Left lung (tissue), 10 donors: ENCODE results near the gene NFATC1. TPM values are rescaled to one million over a fixed set of nuclear protein-coding genes. Genes with fewer than 3 reads are reported as not detected.
A peak's percentile ranks its signal among the peaks of the same experiment; 100 is the strongest.

Source experiments
- ATAC-seq: fragments of 200-7000 bp; cut with Tn5 transposase; one replicate; pipeline ENCODE4 v1.9.1; 2020; ENCODE audit warnings: moderate library complexity
- DNase-seq, 4 donors: peaks; one replicate each; pipeline ENCODE4 v3.0.0-alpha.2; 2013 to 2020
- H3K27ac ChIP-seq, 2 donors: fragments of 200-600 bp; sonication (generic) in 1 of 2; one replicate each; pipeline versions ENCODE4 v1.5.0 to v1.8.0; 2020 to 2021
- H3K27me3 ChIP-seq, 2 donors: fragments of 200-600 bp; sonication (generic) in 1 of 2; one replicate each; pipeline versions ENCODE4 v1.5.0 to v1.8.0; 2020 to 2021
- H3K36me3 ChIP-seq, 2 donors: fragments of 200-600 bp; sonication (generic) in 1 of 2; one replicate each; pipeline versions ENCODE4 v1.5.0 to v1.8.0; 2020 to 2021
- H3K4me1 ChIP-seq, 2 donors: fragments of 200-600 bp; one replicate each; pipeline ENCODE4 v1.8.0; 2021
- H3K4me3 ChIP-seq, 2 donors: fragments of 200-600 bp; sonication (generic) in 1 of 2; one replicate each; pipeline versions ENCODE4 v1.5.0 to v1.8.0; 2020 to 2021; ENCODE audit warnings: mild to moderate bottlenecking in 1 of 2
- H3K9me3 ChIP-seq, 2 donors: fragments of 200-600 bp; sonication (generic) in 1 of 2; one replicate each; pipeline versions ENCODE4 v1.5.0 to v1.8.0; 2020 to 2021
- CTCF ChIP-seq, 2 donors: fragments of 200-600 bp; sonication (generic) in 1 of 2; IDR thresholded peaks; one replicate each; pipeline versions ENCODE4 v1.5.0 to v1.8.0; 2021; ENCODE audit warnings: antibody characterized with exemption in 2 of 2
- intact Hi-C, 2 donors: fragments of 100-400 bp; cut with DNase I; formaldehyde crosslinking; loops; one replicate each; pipeline versions ENCODE4 v1.11.2 to v1.14.2; 2022
- polyA plus RNA-seq, 6 donors: library from polyadenylated mRNA; unstranded; fragments of 120-200 nt; gene quantifications; one replicate each; pipeline ENCODE4 v1.2.1, GENCODE V29; 2013; ENCODE audit not compliant: insufficient read length in 6 of 6
- total RNA-seq, 2 donors: library from RNA; stranded (reverse); fragmentation: NEBNext Ultra II Directional; extraction: Animal tissue kit (Norgen Biotek cat#: 25700); gene quantifications; one replicate each; pipeline ENCODE4 v1.2.1, GENCODE V29; 2021
- donor health status: DM: no; HTN: yes; CAD: no.
- donor health status: DM: no; HTN: no; CAD: no.

NFATC1 gene
- total and polyA plus RNA-seq, 8 donors, result 6.5 to 17.1 (median 8.0) TPM

- peak overlapping the region in 1 of 2 donors; percentile 78 for H3K27ac ChIP-seq
- intact Hi-C loops, result no loop called here
- TF ChIP-seq CTCF (IDR thresholded peaks at IDR 0.05), result no peak
Measured at GRCh38 chr18:79460481-79461300, 65.0 kb downstream of the NFATC1 start.

GRCh38 chr18:79461627-79462026 is 65.9 kb downstream of the NFATC1 start:
- Histone ChIP-seq H3K36me3 (peaks cover 0 to 36% of the 10 kb centered on the region in 2 donors), H3K4me3 (no peak overlapping the region), H3K4me1 (peaks cover 0 to 22% of the 10 kb centered on the region in 2 donors), H3K9me3 (no peaks in the 10 kb centered on the region), H3K27ac (no peak overlapping the region), H3K27me3 (no peaks in the 10 kb centered on the region)
- intact Hi-C loops, result no loop called here
- ATAC-seq (no peak), DNase-seq (peak in 1 of 4 donors; percentile 82)
- no peak for TF ChIP-seq CTCF (IDR thresholded peaks at IDR 0.05)

More at GRCh38 chr18:79460481-79461300, 65.0 kb downstream of the NFATC1 start:
- Histone ChIP-seq H3K4me1 (peaks cover 0 to 22% of the 10 kb centered on the region in 2 donors), H3K27me3 (no peaks in the 10 kb centered on the region), H3K36me3 (peaks cover 0 to 43% of the 10 kb centered on the region in 2 donors), H3K9me3 (no peaks in the 10 kb centered on the region), H3K4me3 (no peak overlapping the region)
- ATAC-seq (no peak), DNase-seq (no peak)

- H3K4me3 ChIP-seq, result no peak overlapping the region
- no peak overlapping the region for H3K27ac ChIP-seq
- peaks cover 0 to 50% of the 10 kb centered on the region in 2 donors for H3K36me3 ChIP-seq
- intact Hi-C loops, result no loop called here
- DNase-seq (no peak), ATAC-seq (no peak)
- H3K9me3 ChIP-seq, result no peaks in the 10 kb centered on the region
- no peaks in the 10 kb centered on the region for H3K27me3 ChIP-seq
- peaks cover 0 to 20% of the 10 kb centered on the region in 2 donors for H3K4me1 ChIP-seq
- TF ChIP-seq CTCF (IDR thresholded peaks at IDR 0.05), result no peak
Measured at GRCh38 chr18:79463424-79463960, 67.8 kb downstream of the NFATC1 start.

GRCh38 chr18:79465392-79465991 is 69.8 kb downstream of the NFATC1 start:
- no peak overlapping the region for H3K27ac ChIP-seq
- no peak for TF ChIP-seq CTCF (IDR thresholded peaks at IDR 0.05)
- ATAC-seq (peak; percentile 67), DNase-seq (no peak)
- H3K36me3 ChIP-seq, result peaks cover 0 to 62% of the 10 kb centered on the region in 2 donors
- intact Hi-C loops, result no loop called here
- no peak overlapping the region for H3K4me3 ChIP-seq
- H3K4me1 ChIP-seq, result peaks cover 0 to under 1% of the 10 kb centered on the region in 2 donors
- H3K27me3 ChIP-seq, result no peaks in the 10 kb centered on the region
- H3K9me3 ChIP-seq, result no peaks in the 10 kb centered on the region

- H3K4me3 ChIP-seq, result no peak overlapping the region
- H3K4me1 ChIP-seq, result no peaks in the 10 kb centered on the region
- intact Hi-C loops, result no loop called here
- no peak for TF ChIP-seq CTCF (IDR thresholded peaks at IDR 0.05)
- H3K9me3 ChIP-seq, result no peaks in the 10 kb centered on the region
- no peaks in the 10 kb centered on the region for H3K27me3 ChIP-seq
- H3K27ac ChIP-seq, result no peak overlapping the region
- DNase-seq (no peak), ATAC-seq (no peak)
- peaks cover 0 to 56% of the 10 kb centered on the region in 2 donors for H3K36me3 ChIP-seq
Measured at GRCh38 chr18:79466591-79466990, 70.9 kb downstream of the NFATC1 start.
